ENCODE measurements around the gene LUC7L.

DNA sequence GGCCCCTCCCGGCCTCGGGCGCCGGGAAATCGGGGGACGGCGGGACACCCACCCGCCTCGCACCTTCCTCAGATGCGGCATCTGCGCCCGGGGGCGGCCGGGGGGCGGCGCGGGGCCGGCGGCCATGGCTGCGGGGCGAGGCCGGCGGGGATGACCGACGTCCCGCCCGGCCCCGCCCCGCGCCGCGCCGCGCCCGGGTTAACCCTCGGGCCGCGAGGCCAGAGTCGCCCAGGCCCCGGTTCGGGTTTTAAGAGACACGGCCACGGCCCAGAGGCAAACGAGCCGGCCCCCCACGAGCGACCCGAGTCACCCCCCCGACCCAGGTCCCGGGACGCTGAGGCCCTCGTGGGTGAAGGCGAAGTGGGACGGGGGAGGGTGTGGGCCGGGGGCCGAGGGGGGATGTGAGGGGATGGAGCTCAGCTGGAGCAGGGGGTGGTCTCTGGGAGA is 46.6 kb upstream of the LUC7L start, which contains the start of gene RGS11:
- TF ChIP-seq POLR2AphosphoS5 (IDR thresholded peaks at IDR 0.05; ENCODE audit: borderline replicate concordance, low read depth, low read length) (no peak), FOXP2 (optimal IDR thresholded peaks at IDR 0.05; ENCODE audit: control extremely low read depth, extremely low read length, insufficient read depth) (no peak)

Data from SK-N-MC (cell line).